GM18498 (cell line): ENCODE results near the gene UTP4.
A peak's percentile ranks its signal among the peaks of the same experiment; 100 is the strongest.
"Not testable (repeated sequence)": the region's sequence is repeated elsewhere in the genome, so short reads cannot be mapped to it uniquely, and the experiment has no call there.

ENCODE experiments used
- ATAC-seq: cut with Tn5 transposase; IDR thresholded peaks from one replicate; pipeline ENCODE4 v1.9.1; 2021; ENCODE audit warnings: mild to moderate bottlenecking, moderate library complexity; ENCODE audit not compliant: unreplicated experiment

UTP4 gene

GRCh38 chr16:69126801-69127200, 5.6 kb upstream of the UTP4 start:
- ATAC-seq = not testable (repeated sequence)

GRCh38 chr16:69127966-69128510, 4.4 kb upstream of the UTP4 start:
- no peak for ATAC-seq

GRCh38 chr16:69130461-69130860, 2.0 kb upstream of the UTP4 start:
- ATAC-seq = no peak

- ATAC-seq = no peak
These were observed 1.1 kb upstream of the UTP4 start for GRCh38 chr16:69131167-69131838.

GRCh38 chr16:69131839-69132423, 518 bp upstream of the UTP4 start:
- ATAC-seq = peak; percentile 50

GRCh38 chr16:69133373-69133954, 1.0 kb downstream of the UTP4 start:
- ATAC-seq = no peak

- ATAC-seq = no peak
These were observed 6.2 kb downstream of the UTP4 start for GRCh38 chr16:69138608-69139007.

- ATAC-seq = not testable (repeated sequence)
These were observed 7.0 kb downstream of the UTP4 start for GRCh38 chr16:69139464-69139863.

- no peak for ATAC-seq
These were observed 8.6 kb downstream of the UTP4 start for GRCh38 chr16:69141014-69141413.

GRCh38 chr16:69141936-69142335, 9.5 kb downstream of the UTP4 start:
- ATAC-seq = no peak

GRCh38 chr16:69143116-69143515, 10.7 kb downstream of the UTP4 start:
- ATAC-seq = no peak

- ATAC-seq = no peak
These were observed 13.2 kb downstream of the UTP4 start for GRCh38 chr16:69145658-69146057.

- ATAC-seq = not testable (repeated sequence)
These were observed 17.2 kb downstream of the UTP4 start for GRCh38 chr16:69149621-69150020.

GRCh38 chr16:69150146-69150865, 17.9 kb downstream of the UTP4 start:
- ATAC-seq = no peak

- ATAC-seq = no peak
These were observed 24.7 kb downstream of the UTP4 start for GRCh38 chr16:69157196-69157595.

- ATAC-seq = no peak
These were observed 27.7 kb downstream of the UTP4 start for GRCh38 chr16:69160192-69160591.

GRCh38 chr16:69165584-69165983, 33.1 kb downstream of the UTP4 start:
- ATAC-seq = no peak

GRCh38 chr16:69166221-69166833, 33.9 kb downstream of the UTP4 start:
- no peak for ATAC-seq

- ATAC-seq = no peak
These were observed 34.8 kb downstream of the UTP4 start for GRCh38 chr16:69166946-69167930.

GRCh38 chr16:69169051-69169450, 36.6 kb downstream of the UTP4 start:
- ATAC-seq = no peak
